Vagina (tissue), 2 donors: Measurements from ENCODE around the gene ADARB2. TPM values are rescaled to one million over a fixed set of nuclear protein-coding genes. Genes with fewer than 3 reads are reported as not detected.

ENCODE experiments used
- DNase-seq, 2 donors: peaks; one replicate each; pipeline ENCODE4 v3.0.0-alpha.2; 2017; ENCODE audit errors: extremely low spot score in 2 of 2
- H3K27ac ChIP-seq: fragments of 200-600 bp; sonication (generic); one replicate; pipeline ENCODE4 v1.5.1; 2019
- H3K27me3 ChIP-seq: fragments of 200-600 bp; sonication (generic); one replicate; pipeline ENCODE4 v1.5.1; 2019
- H3K36me3 ChIP-seq, 2 donors: fragments of 200-600 bp; sonication (generic); one replicate each; pipeline ENCODE4 v1.5.1; 2017 to 2019
- H3K4me1 ChIP-seq: fragments of 200-600 bp; sonication (generic); one replicate; pipeline ENCODE4 v1.5.1; 2019
- H3K4me3 ChIP-seq, 2 donors: fragments of 200-600 bp; sonication (generic); 1 replicate in 1 of 2; 2 replicates in 1 of 2; pipeline ENCODE4 v1.5.1; 2016 to 2019
- H3K9me3 ChIP-seq: fragments of 200-600 bp; sonication (generic); one replicate; pipeline ENCODE4 v1.5.1; 2019
- POLR2A ChIP-seq, 2 donors: fragments of 450-650 bp; IDR thresholded peaks; one replicate each; pipeline ENCODE4 v1.6.1; 2017; ENCODE audit warnings: antibody characterized with exemption in 2 of 2, mild to moderate bottlenecking in 2 of 2, moderate library complexity in 2 of 2
- POLR2AphosphoS5 ChIP-seq, 2 donors: sonication (generic); formaldehyde crosslinking; IDR thresholded peaks; one replicate each; pipeline ENCODE4 v1.9.0; 2017; ENCODE audit warnings: antibody characterized with exemption in 2 of 2, mild to moderate bottlenecking in 2 of 2, low read depth in 1 of 2; ENCODE audit not compliant: insufficient read depth in 1 of 2
- intact Hi-C: fragments of 100-400 bp; cut with DNase I; formaldehyde crosslinking; loops from one replicate; pipeline ENCODE4 v1.15.1; 2023
- total RNA-seq: library from RNA; depleted of rRNA; stranded (reverse); fragments of >200 nt; gene quantifications from one replicate; pipeline ENCODE4 v1.2.3, GENCODE V29; 2016
- TF ChIP-seq, protein P1 (sequence below), 3 experiments: fragments of 450-650 bp in 2 of 3; fragments of 200-600 bp in 1 of 3; sonication (generic) in 1 of 3; IDR thresholded peaks; one replicate each; pipeline ENCODE4 v1.5.1; 2017 to 2019; ENCODE audit warnings: antibody characterized with exemption in 3 of 3, mild to moderate bottlenecking in 2 of 3, moderate library complexity in 2 of 3

The ADARB2 gene
- total RNA-seq, 1 donor from 2014 or later: 3.4 TPM

DNA sequence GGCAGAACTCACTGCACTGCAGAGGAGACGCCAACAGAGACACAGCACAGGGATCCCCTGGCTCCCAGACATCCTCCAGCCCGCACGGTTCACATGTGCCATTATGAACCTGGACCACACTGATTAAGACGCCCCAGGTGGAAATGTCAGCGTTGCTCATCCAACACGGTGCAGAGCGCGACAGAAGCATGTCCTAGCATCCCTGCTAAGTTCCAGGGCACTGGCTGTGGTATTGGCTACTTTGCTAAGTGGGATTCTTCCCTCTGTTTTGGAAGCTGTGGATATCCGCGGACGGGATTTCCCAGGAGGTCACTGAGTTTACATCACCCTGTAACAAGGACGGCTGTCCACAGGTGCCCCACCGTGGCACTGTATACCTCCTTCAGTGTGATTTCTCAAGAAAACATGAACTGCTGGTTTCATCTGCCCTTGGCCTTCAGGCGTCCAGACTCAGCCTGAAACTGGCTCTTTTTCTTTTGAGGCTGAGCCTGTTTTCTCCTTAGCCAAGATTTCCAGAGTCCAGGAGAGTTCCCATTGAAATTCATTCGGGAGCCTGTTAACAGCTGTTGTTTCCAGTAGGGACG lies 357.1 kb downstream of the ADARB2 start:
- Histone ChIP-seq H3K36me3 (no peaks in the 10 kb centered on the region), H3K4me3 (no peak overlapping the region), H3K4me1 (no peaks in the 10 kb centered on the region), H3K27ac (no peak overlapping the region), H3K27me3 (no peaks in the 10 kb centered on the region), H3K9me3 (no peaks in the 10 kb centered on the region)
- TF ChIP-seq POLR2A (IDR thresholded peaks at IDR 0.05): no peak
- no peak for TF ChIP-seq POLR2AphosphoS5 (IDR thresholded peaks at IDR 0.05; ENCODE audit: insufficient read depth in 1 of 2, low read depth in 1 of 2)
- TF ChIP-seq, protein P1, sequence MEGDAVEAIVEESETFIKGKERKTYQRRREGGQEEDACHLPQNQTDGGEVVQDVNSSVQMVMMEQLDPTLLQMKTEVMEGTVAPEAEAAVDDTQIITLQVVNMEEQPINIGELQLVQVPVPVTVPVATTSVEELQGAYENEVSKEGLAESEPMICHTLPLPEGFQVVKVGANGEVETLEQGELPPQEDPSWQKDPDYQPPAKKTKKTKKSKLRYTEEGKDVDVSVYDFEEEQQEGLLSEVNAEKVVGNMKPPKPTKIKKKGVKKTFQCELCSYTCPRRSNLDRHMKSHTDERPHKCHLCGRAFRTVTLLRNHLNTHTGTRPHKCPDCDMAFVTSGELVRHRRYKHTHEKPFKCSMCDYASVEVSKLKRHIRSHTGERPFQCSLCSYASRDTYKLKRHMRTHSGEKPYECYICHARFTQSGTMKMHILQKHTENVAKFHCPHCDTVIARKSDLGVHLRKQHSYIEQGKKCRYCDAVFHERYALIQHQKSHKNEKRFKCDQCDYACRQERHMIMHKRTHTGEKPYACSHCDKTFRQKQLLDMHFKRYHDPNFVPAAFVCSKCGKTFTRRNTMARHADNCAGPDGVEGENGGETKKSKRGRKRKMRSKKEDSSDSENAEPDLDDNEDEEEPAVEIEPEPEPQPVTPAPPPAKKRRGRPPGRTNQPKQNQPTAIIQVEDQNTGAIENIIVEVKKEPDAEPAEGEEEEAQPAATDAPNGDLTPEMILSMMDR (IDR thresholded peaks at IDR 0.05): no peak
- intact Hi-C loops: no loop called here
- DNase-seq: peak; percentile 47 to 88

DNA sequence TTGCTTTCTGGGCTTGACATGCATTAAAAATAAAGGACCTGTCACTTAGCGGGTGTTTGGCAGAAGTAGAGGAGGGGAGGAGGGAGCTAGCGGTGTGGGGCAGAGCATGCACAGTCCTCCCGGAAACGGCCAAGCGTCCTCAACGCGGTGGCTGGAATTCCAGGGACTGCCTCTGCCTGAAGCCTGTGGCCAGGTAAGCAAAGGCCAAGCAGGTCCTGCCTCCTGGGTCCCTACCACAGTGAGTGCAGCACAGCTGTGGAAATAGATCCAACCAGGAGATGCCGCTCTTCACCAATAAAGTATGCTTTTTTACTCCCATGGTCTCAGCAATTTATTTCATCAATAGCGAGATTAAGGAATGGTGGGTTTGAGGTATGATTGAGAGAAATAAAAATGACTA lies 357.7 kb downstream of the ADARB2 start:
- no peaks in the 10 kb centered on the region for H3K4me1 ChIP-seq
- H3K27me3 ChIP-seq: no peaks in the 10 kb centered on the region
- TF ChIP-seq POLR2AphosphoS5 (IDR thresholded peaks at IDR 0.05; ENCODE audit: insufficient read depth in 1 of 2, low read depth in 1 of 2) (no peak), POLR2A (IDR thresholded peaks at IDR 0.05) (no peak)
- TF ChIP-seq, protein P1 (IDR thresholded peaks at IDR 0.05): no peak
- no peaks in the 10 kb centered on the region for H3K36me3 ChIP-seq
- H3K9me3 ChIP-seq: no peaks in the 10 kb centered on the region
- DNase-seq: peak in 1 of 2 donors; percentile 47
- H3K27ac ChIP-seq: no peak overlapping the region
- intact Hi-C loops: no loop called here
- no peak overlapping the region for H3K4me3 ChIP-seq

DNA sequence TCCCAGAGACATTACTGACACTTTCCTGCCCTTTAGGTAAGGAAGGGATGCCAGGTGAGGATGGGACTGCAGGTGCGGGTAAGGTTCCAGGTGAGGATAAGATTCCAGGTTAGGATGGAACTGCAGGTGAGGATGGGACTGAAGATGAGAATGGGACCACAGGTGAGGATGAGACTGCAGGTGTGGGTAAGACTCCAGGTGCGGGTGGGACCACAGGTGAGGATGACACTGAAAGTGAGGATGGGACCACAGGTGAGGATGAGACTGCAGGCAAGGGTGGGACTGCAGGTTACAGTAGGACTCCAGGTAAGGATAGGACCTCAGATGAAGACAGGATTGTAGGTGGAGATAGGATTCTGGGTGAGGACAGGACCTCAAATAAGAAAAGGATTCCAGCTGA lies 358.9 kb downstream of the ADARB2 start:
- TF ChIP-seq, protein P1 (IDR thresholded peaks at IDR 0.05): no peak
- TF ChIP-seq POLR2AphosphoS5 (IDR thresholded peaks at IDR 0.05; ENCODE audit: insufficient read depth in 1 of 2, low read depth in 1 of 2): no peak
- TF ChIP-seq POLR2A (IDR thresholded peaks at IDR 0.05): no peak
- H3K9me3 ChIP-seq: no peaks in the 10 kb centered on the region
- no peaks in the 10 kb centered on the region for H3K27me3 ChIP-seq
- no peaks in the 10 kb centered on the region for H3K36me3 ChIP-seq
- no peaks in the 10 kb centered on the region for H3K4me1 ChIP-seq
- H3K4me3 ChIP-seq: no peak overlapping the region
- no peak overlapping the region for H3K27ac ChIP-seq
- intact Hi-C loops: no loop called here
- peak; percentile 40 to 71 for DNase-seq

DNA sequence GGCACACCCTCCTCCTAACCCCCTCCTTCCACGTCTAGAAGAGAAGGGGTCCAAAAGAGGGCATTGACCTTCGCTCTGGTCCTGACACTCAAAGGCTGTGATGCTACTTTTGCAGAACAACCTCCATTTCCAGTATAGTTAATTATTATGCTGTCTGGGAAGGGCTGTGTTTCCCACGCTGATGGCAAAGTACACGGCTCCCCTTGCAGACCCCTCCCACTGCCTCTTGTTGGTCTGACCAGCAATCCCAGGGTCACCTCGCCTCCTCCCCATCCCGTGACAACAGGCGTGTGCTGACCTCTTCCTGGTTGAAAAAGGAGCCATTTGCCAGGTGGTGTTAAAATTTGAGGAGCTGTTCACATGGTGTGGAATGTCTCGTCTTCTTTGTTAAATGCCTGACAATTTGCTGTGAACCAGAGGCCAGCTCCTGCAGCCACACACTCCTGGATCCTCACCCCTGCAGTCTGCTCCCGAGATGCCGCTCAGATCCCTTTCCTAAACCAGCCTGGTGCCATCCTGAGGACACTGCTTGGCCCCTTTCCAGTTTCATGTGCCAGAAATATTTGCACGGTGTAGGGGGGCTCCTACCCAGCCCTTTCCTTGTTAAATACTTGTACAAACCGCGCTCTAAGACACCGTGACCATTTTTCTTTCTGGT lies 359.5 kb downstream of the ADARB2 start:
- Histone ChIP-seq H3K9me3 (no peaks in the 10 kb centered on the region), H3K27me3 (no peaks in the 10 kb centered on the region), H3K27ac (no peak overlapping the region), H3K4me3 (no peak overlapping the region), H3K4me1 (no peaks in the 10 kb centered on the region), H3K36me3 (no peaks in the 10 kb centered on the region)
- DNase-seq: peak; percentile 25 to 74
- intact Hi-C loops: no loop called here
- no peak for TF ChIP-seq POLR2AphosphoS5 (IDR thresholded peaks at IDR 0.05; ENCODE audit: insufficient read depth in 1 of 2, low read depth in 1 of 2)
- no peak for TF ChIP-seq POLR2A (IDR thresholded peaks at IDR 0.05)
- TF ChIP-seq, protein P1 (IDR thresholded peaks at IDR 0.05): no peak

DNA sequence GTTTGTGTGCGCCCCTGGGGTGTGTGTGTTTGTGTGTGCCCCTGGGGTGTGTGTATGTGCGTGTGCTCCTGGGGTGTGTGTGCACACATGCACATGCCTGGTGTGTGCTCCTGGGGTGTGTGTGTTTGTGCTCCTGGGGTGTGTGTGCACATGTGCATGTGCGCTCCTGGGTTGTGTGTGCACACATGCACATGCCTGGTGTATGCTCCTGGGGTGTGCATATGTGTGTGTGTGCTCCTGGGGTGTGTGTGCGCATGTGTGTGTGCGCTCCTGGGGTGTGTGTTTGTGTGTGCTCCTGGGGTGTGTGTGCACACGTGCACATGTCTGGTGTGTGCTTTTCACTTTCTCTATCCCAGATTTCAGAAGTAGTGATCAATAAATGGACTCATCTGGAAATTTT lies 360.1 kb downstream of the ADARB2 start:
- H3K9me3 ChIP-seq: no peaks in the 10 kb centered on the region
- H3K27me3 ChIP-seq: no peaks in the 10 kb centered on the region

More for the DNA sequence above, 360.1 kb downstream of the ADARB2 start:
- TF ChIP-seq, protein P1 (IDR thresholded peaks at IDR 0.05): no peak
- TF ChIP-seq POLR2A (IDR thresholded peaks at IDR 0.05) (no peak), POLR2AphosphoS5 (IDR thresholded peaks at IDR 0.05; ENCODE audit: insufficient read depth in 1 of 2, low read depth in 1 of 2) (no peak)
- Histone ChIP-seq H3K36me3 (no peaks in the 10 kb centered on the region), H3K4me3 (no peak overlapping the region), H3K27ac (no peak overlapping the region), H3K4me1 (no peaks in the 10 kb centered on the region)
- intact Hi-C loops: no loop called here
- peak in 1 of 2 donors; percentile 47 for DNase-seq
